Upper lobe of left lung (tissue), 4 donors: Measurements from ENCODE around the gene STAT3.

Experiments used
- CTCF ChIP-seq, 6 experiments: fragments of 450-650 bp in 4 of 6; fragments of 200-600 bp in 2 of 6; sonication (generic) in 2 of 6; IDR thresholded peaks; one replicate each; pipeline ENCODE4 v1.5.1; 2016 to 2019; ENCODE audit warnings: antibody characterized with exemption in 6 of 6
- EP300 ChIP-seq, 4 donors: sonication (generic); formaldehyde crosslinking; IDR thresholded peaks; one replicate each; pipeline ENCODE4 v1.5.1; 2017; ENCODE audit warnings: antibody characterized with exemption in 4 of 4, control low read depth in 2 of 4
- POLR2A ChIP-seq, 4 donors: fragments of 450-650 bp; IDR thresholded peaks; one replicate each; pipeline ENCODE4 v1.5.1; 2016 to 2017; ENCODE audit warnings: antibody characterized with exemption in 4 of 4, mild to moderate bottlenecking in 2 of 4
- POLR2AphosphoS5 ChIP-seq, 2 donors: sonication (generic); formaldehyde crosslinking; IDR thresholded peaks; one replicate each; pipeline ENCODE4 v1.5.1; 2017; ENCODE audit warnings: antibody characterized with exemption in 2 of 2

DNA sequence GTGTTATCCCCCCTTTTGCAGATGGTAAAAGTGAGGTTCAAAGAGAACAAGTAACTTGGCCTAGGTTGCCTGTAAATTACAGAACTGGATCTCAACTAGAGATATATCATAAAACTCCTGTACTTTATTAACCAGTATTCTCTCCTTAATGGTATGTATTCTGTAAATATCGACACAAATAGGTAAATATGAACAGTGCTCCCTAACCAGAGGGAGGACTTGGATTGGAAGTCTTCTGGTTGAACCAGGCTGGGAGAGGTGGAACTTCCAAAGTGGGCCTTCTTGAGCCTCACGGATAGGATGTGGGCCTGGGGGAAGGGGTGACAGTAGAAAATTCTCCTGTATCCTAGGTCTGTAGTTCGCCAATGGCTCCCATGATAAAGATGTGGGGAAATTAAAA is 92.2 kb downstream of the STAT3 start:
- TF ChIP-seq CTCF (IDR thresholded peaks at IDR 0.05) (no peak), POLR2A (IDR thresholded peaks at IDR 0.05) (no peak), POLR2AphosphoS5 (IDR thresholded peaks at IDR 0.05) (no peak), EP300 (IDR thresholded peaks at IDR 0.05) (no peak)
